Activated T-helper 1 cell treated with anti-CD3 and anti-CD28 coated beads, Interleukin-12 subunit alpha, Interleukin-12 subunit beta, Interleukin-2, Interleukin-4 antibody, amounts not matched to agents 30 ng/mL and 10 ng/mL and 1 ng/mL, durations not matched to agents 14 hours and 24 hours and 36 hours (primary cell): ENCODE measurements around the gene AVPR2. TPM values are rescaled to one million over a fixed set of nuclear protein-coding genes. Genes with fewer than 3 reads are reported as not detected.

Experiments
- total RNA-seq: library from RNA; stranded (reverse); gene quantifications from 2 replicates; pipeline ENCODE4 v1.2.3, GENCODE V29; 2022

The AVPR2 gene
- total RNA-seq, 1 donor from 2014 or later: not detected

Other genes starting within 250 kb of the AVPR2 start
- 0.15 TPM in 1 of 2 replicates, not detected in the other for gene PNCK, start 230.9 kb upstream of the AVPR2 start, total RNA-seq
- 5.9 and 6.0 TPM in 2 replicates for gene SLC6A8, start 216.7 kb upstream of the AVPR2 start, total RNA-seq
- 156 and 166 TPM in 2 replicates for gene BCAP31, start 180.3 kb upstream of the AVPR2 start, total RNA-seq
- gene ABCD1, start 179.8 kb upstream of the AVPR2 start, total RNA-seq: 8.4 TPM in 2 replicates
- 0.21 and 0.81 TPM in 2 replicates for gene PLXNB3, start 140.4 kb upstream of the AVPR2 start, total RNA-seq
- not detected in 2 replicates for gene SRPK3, start 123.6 kb upstream of the AVPR2 start, total RNA-seq
- gene IDH3G, start 110.3 kb upstream of the AVPR2 start, total RNA-seq: 68.4 and 69.7 TPM in 2 replicates
- gene SSR4, start 110.0 kb upstream of the AVPR2 start, total RNA-seq: 281 and 285 TPM in 2 replicates
- gene PDZD4, start 74.1 kb upstream of the AVPR2 start, total RNA-seq: 0.29 and 0.44 TPM in 2 replicates
- 1.7 and 3.3 TPM in 2 replicates for gene L1CAM, start 18.5 kb upstream of the AVPR2 start, total RNA-seq
- 128 TPM in 2 replicates for gene ARHGAP4, start 21.6 kb downstream of the AVPR2 start, total RNA-seq
- gene NAA10, start 30.4 kb downstream of the AVPR2 start, total RNA-seq: 150 and 156 TPM in 2 replicates
- gene RENBP, start 40.0 kb downstream of the AVPR2 start, total RNA-seq: 12.8 and 14.0 TPM in 2 replicates
- gene HCFC1, start 67.1 kb downstream of the AVPR2 start, total RNA-seq: 105 and 106 TPM in 2 replicates
- gene TMEM187, start 68.1 kb downstream of the AVPR2 start, total RNA-seq: 3.4 and 4.6 TPM in 2 replicates
- gene IRAK1, start 115.2 kb downstream of the AVPR2 start, total RNA-seq: 165 and 172 TPM in 2 replicates
- gene MECP2, start 193.0 kb downstream of the AVPR2 start, total RNA-seq: 53.4 and 59.4 TPM in 2 replicates
- not detected in 2 replicates for gene OPN1LW, start 239.6 kb downstream of the AVPR2 start, total RNA-seq